C4-2B (cell line): ENCODE data around the gene SLC26A9.

Experiments used
- CTCF ChIP-seq: fragments of 450-650 bp; conservative IDR thresholded peaks from 2 replicates; pipeline ENCODE4 v1.5.1; 2017; ENCODE audit warnings: mild to moderate bottlenecking
- ZFX ChIP-seq: fragments of 450-650 bp; IDR thresholded peaks from 2 replicates; pipeline ENCODE4 v1.6.1; 2017

- TF ChIP-seq CTCF (no peak), ZFX (no peak)
These were observed 20.4 kb downstream of the SLC26A9 start for GRCh38 chr1:205922806-205923205.
